Keratinocyte (primary cell): ENCODE results near the gene DOP1B. TPM values are rescaled to one million over a fixed set of nuclear protein-coding genes. Genes with fewer than 3 reads are reported as not detected.

ENCODE experiments used
- DNase-seq: peaks from one replicate; pipeline ENCODE4 v3.0.0-alpha.2; 2011; ENCODE audit warnings: low read depth, missing footprints, low spot score
- FAIRE-seq: peaks from 2 replicates; lab custom pipeline; 2011; peaks lifted over from hg19 to GRCh38; lab: Jason Lieb, UNC
- H2AFZ ChIP-seq: 2 replicates; pipeline ENCODE4 v1.6.0; 2012; ENCODE audit warnings: low read length, control low read depth, inconsistent platforms; ENCODE audit not compliant: control insufficient read depth
- H3K27ac ChIP-seq: 2 replicates; pipeline ENCODE4 v1.5.1; 2011; ENCODE audit warnings: low read length; ENCODE audit not compliant: control insufficient read depth, insufficient read depth
- H3K27me3 ChIP-seq: 3 replicates; pipeline ENCODE4 v1.6.0; 2011; ENCODE audit warnings: low read length; ENCODE audit not compliant: control insufficient read depth, insufficient read depth; ENCODE audit errors: extremely low read depth
- H3K36me3 ChIP-seq, 2 experiments: 2 replicates in 1 of 2; 3 replicates in 1 of 2; pipeline ENCODE4 v1.5.1; 2011; ENCODE audit warnings: low read length in 2 of 2, mild to moderate bottlenecking in 1 of 2; ENCODE audit not compliant: control insufficient read depth in 2 of 2, insufficient read depth in 2 of 2; ENCODE audit errors: extremely low read depth in 1 of 2
- H3K4me1 ChIP-seq: 3 replicates; pipeline ENCODE4 v1.5.1; 2011; ENCODE audit warnings: low read length; ENCODE audit not compliant: control insufficient read depth, insufficient read depth; ENCODE audit errors: extremely low read depth
- H3K4me2 ChIP-seq: 3 replicates; pipeline ENCODE4 v1.6.0; 2011; ENCODE audit warnings: low read depth, low read length; ENCODE audit not compliant: control insufficient read depth, insufficient read depth; ENCODE audit errors: extremely low read depth
- H3K4me3 ChIP-seq, 3 experiments: fragments of 200-600 bp in 1 of 3; sonication (generic) in 1 of 3; 2 replicates in 2 of 3; 3 replicates in 1 of 3; pipeline ENCODE4 v1.5.1; 2011 to 2016; ENCODE audit warnings: low read length in 3 of 3, mild to moderate bottlenecking in 3 of 3, control low read depth in 2 of 3, inconsistent platforms in 1 of 3, low read depth in 1 of 3, mixed read lengths in 1 of 3, mixed run types in 1 of 3, moderate library complexity in 1 of 3; ENCODE audit not compliant: control insufficient read depth in 2 of 3, insufficient read depth in 2 of 3; ENCODE audit errors: extremely low read depth in 1 of 3
- H3K79me2 ChIP-seq: 2 replicates; pipeline ENCODE4 v1.6.0; 2012; ENCODE audit warnings: low read length; ENCODE audit not compliant: control insufficient read depth, insufficient read depth
- H3K9ac ChIP-seq: 3 replicates; pipeline ENCODE4 v1.6.0; 2011; ENCODE audit warnings: low read length; ENCODE audit not compliant: control insufficient read depth, insufficient read depth; ENCODE audit errors: extremely low read depth
- H3K9me1 ChIP-seq: 3 replicates; pipeline ENCODE4 v1.6.0; 2011; ENCODE audit warnings: low read length; ENCODE audit not compliant: control insufficient read depth, insufficient read depth; ENCODE audit errors: extremely low read depth
- H3K9me3 ChIP-seq: 2 replicates; pipeline ENCODE4 v1.5.1; 2012; ENCODE audit warnings: low read depth, low read length; ENCODE audit not compliant: control insufficient read depth
- H4K20me1 ChIP-seq: 3 replicates; pipeline ENCODE4 v1.6.0; 2011; ENCODE audit warnings: low read length; ENCODE audit not compliant: control insufficient read depth, insufficient read depth; ENCODE audit errors: extremely low read depth
- CTCF ChIP-seq, 3 experiments: IDR thresholded peaks in 1 of 3; conservative IDR thresholded peaks in 1 of 3; optimal IDR thresholded peaks in 1 of 3; 2 replicates in 2 of 3; 3 replicates in 1 of 3; pipeline versions ENCODE3 to v1.5.1; 2011; ENCODE audit warnings: low read length in 3 of 3, mild to moderate bottlenecking in 3 of 3, moderate library complexity in 2 of 3, control low read depth in 1 of 3, inconsistent platforms in 1 of 3; ENCODE audit not compliant: insufficient read depth in 2 of 3; ENCODE audit errors: extremely low read depth in 1 of 3
- EZH2 ChIP-seq: IDR thresholded peaks from one replicate; pipeline ENCODE4 v1.6.1; 2012; ENCODE audit warnings: inconsistent platforms, mild to moderate bottlenecking, low read length, moderate library complexity
- dilution Hi-C: fragments of 300-500 bp; cut with MboI; formaldehyde crosslinking; loops from one replicate; pipeline ENCODE4 v1.7.0; 2020; ENCODE audit warnings: low sequenced_read_pairs; ENCODE audit not compliant: extremely low pct_ligation_motif_present
- polyA plus RNA-seq, 5 experiments: library from polyadenylated mRNA; depleted of rRNA in 3 of 5; stranded (reverse) in 3 of 5; stranded (forward) in 1 of 5; unstranded in 1 of 5; fragments of >200 nt; gene quantifications; 1 replicate in 1 of 5; 2 replicates in 3 of 5; 3 replicates in 1 of 5; pipeline versions ENCODE4 v1.2.1 to v1.2.3, GENCODE V29; 2011 to 2012; ENCODE audit warnings: missing spikeins in 2 of 5, low read depth in 1 of 5, low replicate concordance in 1 of 5

DOP1B gene
- polyA plus RNA-seq, 1 donor (not counting 4 experiments of a cell fraction or from before 2014, with no cell fraction given) = 2.9 TPM

GRCh38 chr21:36147911-36148310 lies 8.7 kb upstream of the DOP1B start:
- no peak for FAIRE-seq
- no peak overlapping the region for H2AFZ ChIP-seq

GRCh38 chr21:36148886-36149285 lies 7.7 kb upstream of the DOP1B start:
- no peak overlapping the region for H3K4me3 ChIP-seq
- FAIRE-seq (no peak), DNase-seq (no peak)
- H3K9ac ChIP-seq = no peak overlapping the region
- no peaks in the 10 kb centered on the region for H3K79me2 ChIP-seq
- H3K36me3 ChIP-seq = peaks cover 0 to 1% of the 10 kb centered on the region in 2 experiments
- no peaks in the 10 kb centered on the region for H4K20me1 ChIP-seq
- no peaks in the 10 kb centered on the region for H3K9me1 ChIP-seq
- no peak overlapping the region for H3K27ac ChIP-seq
- H3K27me3 ChIP-seq = no peaks in the 10 kb centered on the region
- dilution Hi-C loops = no loop called here
- H3K4me2 ChIP-seq = no peak overlapping the region
- TF ChIP-seq EZH2 = no peak
- TF ChIP-seq CTCF (optimal IDR thresholded peaks at IDR 0.05 in 1 of 3, IDR thresholded peaks at IDR 0.05 in 1 of 3, conservative IDR thresholded peaks at IDR 0.05 in 1 of 3; ENCODE audit: extremely low read depth in 1 of 3, insufficient read depth in 2 of 3, low read length in 3 of 3) = no peak
- no peaks in the 10 kb centered on the region for H3K4me1 ChIP-seq
- no peak overlapping the region for H2AFZ ChIP-seq
- no peaks in the 10 kb centered on the region for H3K9me3 ChIP-seq

More at GRCh38 chr21:36147911-36148310, 8.7 kb upstream of the DOP1B start:
- Histone ChIP-seq H3K4me3 (no peak overlapping the region), H3K36me3 (peaks cover 0 to 1% of the 10 kb centered on the region in 2 experiments), H3K9me3 (no peaks in the 10 kb centered on the region), H3K9me1 (no peaks in the 10 kb centered on the region), H3K9ac (no peak overlapping the region), H3K4me1 (no peaks in the 10 kb centered on the region), H4K20me1 (no peaks in the 10 kb centered on the region), H3K27ac (no peak overlapping the region), H3K79me2 (no peaks in the 10 kb centered on the region), H3K4me2 (no peak overlapping the region), H3K27me3 (no peaks in the 10 kb centered on the region)
- DNase-seq = no peak
- dilution Hi-C loops = no loop called here
- no peak for TF ChIP-seq EZH2
- TF ChIP-seq CTCF (optimal IDR thresholded peaks at IDR 0.05 in 1 of 3, IDR thresholded peaks at IDR 0.05 in 1 of 3, conservative IDR thresholded peaks at IDR 0.05 in 1 of 3; ENCODE audit: extremely low read depth in 1 of 3, insufficient read depth in 2 of 3, low read length in 3 of 3) = no peak
